ENCODE measurements around the gene TXNL4A.

TXNL4A gene

DNA sequence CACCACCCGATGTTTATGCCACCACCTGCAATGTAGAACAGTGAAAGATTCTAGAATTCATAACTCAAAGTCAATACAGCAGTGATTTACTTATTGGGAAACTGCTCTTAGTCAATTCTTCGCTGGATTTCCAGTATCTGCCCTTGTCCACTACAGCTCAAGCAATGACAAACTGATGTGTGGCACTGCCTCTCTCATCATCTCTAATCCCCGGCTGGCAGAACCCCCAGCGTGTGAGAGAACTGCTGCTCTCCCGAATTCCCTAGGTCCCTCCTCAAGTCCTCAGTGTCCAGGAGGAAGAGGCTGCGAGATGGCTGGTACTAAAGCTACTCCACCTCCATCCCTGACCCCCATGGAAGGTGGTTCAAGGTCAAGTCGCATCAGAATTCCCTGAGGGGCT is 1.6 kb downstream of the TXNL4A start:
- peaks cover 75% of the 10 kb centered on the region for H3K79me2 ChIP-seq (ENCODE audit: control insufficient read depth, low read length)
- TF ChIP-seq EZH2phosphoT487 (IDR thresholded peaks at IDR 0.05; ENCODE audit: borderline replicate concordance, low read length) = no peak
- TF ChIP-seq, protein P1, sequence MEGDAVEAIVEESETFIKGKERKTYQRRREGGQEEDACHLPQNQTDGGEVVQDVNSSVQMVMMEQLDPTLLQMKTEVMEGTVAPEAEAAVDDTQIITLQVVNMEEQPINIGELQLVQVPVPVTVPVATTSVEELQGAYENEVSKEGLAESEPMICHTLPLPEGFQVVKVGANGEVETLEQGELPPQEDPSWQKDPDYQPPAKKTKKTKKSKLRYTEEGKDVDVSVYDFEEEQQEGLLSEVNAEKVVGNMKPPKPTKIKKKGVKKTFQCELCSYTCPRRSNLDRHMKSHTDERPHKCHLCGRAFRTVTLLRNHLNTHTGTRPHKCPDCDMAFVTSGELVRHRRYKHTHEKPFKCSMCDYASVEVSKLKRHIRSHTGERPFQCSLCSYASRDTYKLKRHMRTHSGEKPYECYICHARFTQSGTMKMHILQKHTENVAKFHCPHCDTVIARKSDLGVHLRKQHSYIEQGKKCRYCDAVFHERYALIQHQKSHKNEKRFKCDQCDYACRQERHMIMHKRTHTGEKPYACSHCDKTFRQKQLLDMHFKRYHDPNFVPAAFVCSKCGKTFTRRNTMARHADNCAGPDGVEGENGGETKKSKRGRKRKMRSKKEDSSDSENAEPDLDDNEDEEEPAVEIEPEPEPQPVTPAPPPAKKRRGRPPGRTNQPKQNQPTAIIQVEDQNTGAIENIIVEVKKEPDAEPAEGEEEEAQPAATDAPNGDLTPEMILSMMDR (IDR thresholded peaks at IDR 0.05; ENCODE audit: low read depth, low read length, poor library complexity, severe bottlenecking) = no peak
- H3K4me1 ChIP-seq (ENCODE audit: control insufficient read depth, low read length) = peaks cover 28% of the 10 kb centered on the region
- no peak overlapping the region for H3K27ac ChIP-seq (ENCODE audit: low read depth, low read length)
- H3K4me3 ChIP-seq (ENCODE audit: low read length) = peak overlapping the region; percentile 93
- no peaks in the 10 kb centered on the region for H3K9me2 ChIP-seq (replicated peaks; ENCODE audit: control insufficient read depth, low read length)
- peaks cover 54% of the 10 kb centered on the region for H4K20me1 ChIP-seq (ENCODE audit: control insufficient read depth, insufficient read depth, low read depth, low read length)
- peaks cover 63% of the 10 kb centered on the region for H3K36me3 ChIP-seq (ENCODE audit: control insufficient read depth, low read length)
- H3K4me2 ChIP-seq (ENCODE audit: low read length) = peak overlapping the region; percentile 74
- no peaks in the 10 kb centered on the region for H3F3A ChIP-seq (ENCODE audit: control insufficient read depth, insufficient read depth)
- H3K27me3 ChIP-seq (ENCODE audit: control insufficient read depth, low read length) = no peaks in the 10 kb centered on the region
- H3K9me3 ChIP-seq (ENCODE audit: control insufficient read depth, insufficient read depth, low read length) = no peaks in the 10 kb centered on the region

DNA sequence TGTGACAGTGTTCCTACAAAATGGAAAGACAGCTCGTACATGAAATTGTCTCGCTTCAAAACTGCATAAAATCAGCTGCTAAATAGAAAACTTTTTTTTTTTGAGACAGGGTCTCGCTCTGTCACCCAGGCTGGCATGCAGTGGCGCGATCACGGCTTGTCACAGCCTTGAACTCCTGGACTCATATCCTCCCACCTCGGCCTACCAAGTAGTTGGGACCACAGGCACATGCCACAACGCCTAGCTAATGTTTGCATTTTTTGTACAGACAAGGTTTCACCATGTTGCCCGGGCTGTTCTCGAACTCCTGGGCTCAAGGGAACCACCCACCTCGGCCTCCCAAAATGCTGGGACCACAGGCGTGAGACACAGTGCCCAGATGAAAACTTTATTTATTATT is 3.2 kb downstream of the TXNL4A start:
- peaks cover 90% of the 10 kb centered on the region for H3K79me2 ChIP-seq (ENCODE audit: control insufficient read depth, low read length)
- peaks cover 28% of the 10 kb centered on the region for H3K4me1 ChIP-seq (ENCODE audit: control insufficient read depth, low read length)
- H3K9me2 ChIP-seq (replicated peaks; ENCODE audit: control insufficient read depth, low read length) = no peaks in the 10 kb centered on the region
- peaks cover 70% of the 10 kb centered on the region for H3K36me3 ChIP-seq (ENCODE audit: control insufficient read depth, low read length)
- H4K20me1 ChIP-seq (ENCODE audit: control insufficient read depth, insufficient read depth, low read depth, low read length) = peaks cover 59% of the 10 kb centered on the region
- no peaks in the 10 kb centered on the region for H3K27me3 ChIP-seq (ENCODE audit: control insufficient read depth, low read length)
- no peaks in the 10 kb centered on the region for H3F3A ChIP-seq (ENCODE audit: control insufficient read depth, insufficient read depth)
- no peak overlapping the region for H3K4me2 ChIP-seq (ENCODE audit: low read length)
- no peak overlapping the region for H3K27ac ChIP-seq (ENCODE audit: low read depth, low read length)
- H3K4me3 ChIP-seq (ENCODE audit: low read length) = no peak overlapping the region
- TF ChIP-seq, protein P1 (IDR thresholded peaks at IDR 0.05; ENCODE audit: low read depth, low read length, poor library complexity, severe bottlenecking) = no peak
- no peak for TF ChIP-seq EZH2phosphoT487 (IDR thresholded peaks at IDR 0.05; ENCODE audit: borderline replicate concordance, low read length)
- H3K9me3 ChIP-seq (ENCODE audit: control insufficient read depth, insufficient read depth, low read length) = no peaks in the 10 kb centered on the region

DNA sequence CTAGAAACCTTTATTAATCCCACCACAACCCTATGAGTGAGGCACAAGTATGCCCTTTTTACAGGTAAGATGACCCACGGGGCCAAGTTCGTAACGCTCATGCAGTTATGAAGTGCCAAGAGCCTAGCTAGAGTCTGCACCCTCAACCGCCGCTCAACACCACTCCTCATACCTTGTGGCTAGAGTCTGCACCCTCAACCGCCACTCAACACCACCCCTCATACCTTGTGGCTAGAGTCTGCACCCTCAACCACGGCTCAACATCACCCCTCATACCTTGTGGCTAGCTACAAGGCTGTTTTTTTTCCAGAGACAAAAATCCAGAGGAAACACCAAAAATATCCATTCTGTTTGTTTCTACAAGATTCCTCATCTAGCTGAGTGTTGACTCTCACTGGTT is 4.6 kb downstream of the TXNL4A start:
- no peaks in the 10 kb centered on the region for H3K9me2 ChIP-seq (replicated peaks; ENCODE audit: control insufficient read depth, low read length)
- H3K4me1 ChIP-seq (ENCODE audit: control insufficient read depth, low read length) = peaks cover 24% of the 10 kb centered on the region
- TF ChIP-seq, protein P1 (IDR thresholded peaks at IDR 0.05; ENCODE audit: low read depth, low read length, poor library complexity, severe bottlenecking) = no peak
- no peak for TF ChIP-seq EZH2phosphoT487 (IDR thresholded peaks at IDR 0.05; ENCODE audit: borderline replicate concordance, low read length)
- peaks cover 100% of the 10 kb centered on the region for H3K79me2 ChIP-seq (ENCODE audit: control insufficient read depth, low read length)
- no peaks in the 10 kb centered on the region for H3F3A ChIP-seq (ENCODE audit: control insufficient read depth, insufficient read depth)
- H3K27me3 ChIP-seq (ENCODE audit: control insufficient read depth, low read length) = no peaks in the 10 kb centered on the region
- H3K36me3 ChIP-seq (ENCODE audit: control insufficient read depth, low read length) = peaks cover 83% of the 10 kb centered on the region
- H3K27ac ChIP-seq (ENCODE audit: low read depth, low read length) = no peak overlapping the region
- peaks cover 70% of the 10 kb centered on the region for H4K20me1 ChIP-seq (ENCODE audit: control insufficient read depth, insufficient read depth, low read depth, low read length)
- H3K9me3 ChIP-seq (ENCODE audit: control insufficient read depth, insufficient read depth, low read length) = no peaks in the 10 kb centered on the region
- H3K4me3 ChIP-seq (ENCODE audit: low read length) = no peak overlapping the region
- no peak overlapping the region for H3K4me2 ChIP-seq (ENCODE audit: low read length)
